GM12878 (cell line): ENCODE results near the gene MCCD1. TPM values are rescaled to one million over a fixed set of nuclear protein-coding genes. Genes with fewer than 3 reads are reported as not detected.
"Not testable (repeated sequence)": the region's sequence is repeated elsewhere in the genome, so short reads cannot be mapped to it uniquely, and the experiment has no call there.

ENCODE experiments used
- ATAC-seq: fragments of 200-7000 bp; cut with Tn5 transposase; 3 replicates; pipeline ENCODE4 v1.9.1; 2020; ENCODE audit warnings: mild to moderate bottlenecking, moderate library complexity
- BruUV-seq: library from RNA; stranded (reverse); fragments of 400-500 nt; replicated peaks from 2 replicates; lab custom pipeline; 2021; lab: Mats Ljungman, UMichigan
- CTCF ChIA-PET: fragments of 300-600 bp; sonication (Branson Sonifier 250); formaldehyde crosslinking; extraction: SDS; loops from one replicate; lab custom pipeline; 2021; ENCODE audit warnings: inconsistent platforms; lab: Yijun Ruan, JAX
- POLR2A ChIA-PET: fragments of 350-600 bp; formaldehyde crosslinking; extraction: SDS; loops from one replicate; lab custom pipeline; 2021; ENCODE audit warnings: inconsistent platforms; lab: Charles Lee
- RAD21 ChIA-PET: fragments of 300-600 bp; sonication (Branson Sonifier 250); formaldehyde crosslinking; loops from one replicate; lab custom pipeline; 2023; ENCODE audit warnings: antibody characterized with exemption; ENCODE audit not compliant: unreplicated experiment; lab: Charles Lee
- SMC1A ChIA-PET: fragments of 300-600 bp; sonication (Branson Sonifier 250); formaldehyde crosslinking; loops from one replicate; lab custom pipeline; 2023; ENCODE audit not compliant: unreplicated experiment, uncharacterized antibody; lab: Charles Lee
- DNase-seq: peaks from one replicate; pipeline ENCODE4 v3.0.0-alpha.2; 2011; ENCODE audit warnings: low read depth, low spot score
- FAIRE-seq: peaks from 3 replicates; lab custom pipeline; 2011; peaks lifted over from hg19 to GRCh38; lab: Jason Lieb, UNC
- H2AFZ ChIP-seq: 2 replicates; pipeline ENCODE4 v1.6.0; 2011; ENCODE audit warnings: low read depth, low read length, control low read depth; ENCODE audit not compliant: control insufficient read depth
- H3K27ac ChIP-seq: 2 replicates; pipeline ENCODE4 v1.5.1; 2011; ENCODE audit warnings: control low read depth; ENCODE audit not compliant: control insufficient read depth, insufficient read depth
- H3K27me3 ChIP-seq, 2 experiments: replicated peaks in 1 of 2; 2 replicates each; pipeline versions ENCODE4 v1.6.0 to v1.6.1; 2011; ENCODE audit warnings: low read length in 1 of 2; ENCODE audit not compliant: control insufficient read depth in 2 of 2, insufficient read depth in 2 of 2
- H3K36me3 ChIP-seq, 2 experiments: 2 replicates each; pipeline ENCODE4 v1.5.1; 2011; ENCODE audit warnings: low read length in 1 of 2; ENCODE audit not compliant: control insufficient read depth in 2 of 2, insufficient read depth in 2 of 2
- H3K4me1 ChIP-seq: 2 replicates; pipeline ENCODE4 v1.6.1; 2011; ENCODE audit warnings: mild to moderate bottlenecking, low read length, moderate library complexity, mixed read lengths; ENCODE audit not compliant: control insufficient read depth, insufficient read depth
- H3K4me2 ChIP-seq: 2 replicates; pipeline ENCODE4 v1.6.0; 2011; ENCODE audit warnings: control low read depth; ENCODE audit not compliant: control insufficient read depth, insufficient read depth
- H3K4me3 ChIP-seq: fragments of 200-600 bp; sonication (generic); 2 replicates; pipeline ENCODE4 v1.5.1; 2016
- H3K79me2 ChIP-seq: 2 replicates; pipeline ENCODE4 v1.6.0; 2011; ENCODE audit warnings: low read length; ENCODE audit not compliant: control insufficient read depth, insufficient read depth
- H3K9ac ChIP-seq: 2 replicates; pipeline ENCODE4 v1.8.0; 2011; ENCODE audit warnings: low read length, control low read depth, mixed read lengths; ENCODE audit not compliant: control insufficient read depth, insufficient read depth
- H3K9me3 ChIP-seq: replicated peaks from 3 replicates; pipeline ENCODE4 v1.5.1; 2011; ENCODE audit warnings: mild to moderate bottlenecking, low read length; ENCODE audit not compliant: control insufficient read depth, insufficient read depth
- H4K20me1 ChIP-seq: 2 replicates; pipeline ENCODE4 v1.6.0; 2011; ENCODE audit not compliant: control insufficient read depth, insufficient read depth
- CTCF ChIP-seq, 3 experiments: IDR thresholded peaks in 2 of 3; conservative IDR thresholded peaks in 1 of 3; 2 replicates each; pipeline ENCODE4 v1.5.1; 2011; ENCODE audit warnings: low read depth in 3 of 3, low read length in 3 of 3, mild to moderate bottlenecking in 3 of 3, control low read depth in 2 of 3, moderate library complexity in 2 of 3, inconsistent platforms in 1 of 3, mixed read lengths in 1 of 3; ENCODE audit not compliant: control insufficient read depth in 2 of 3, insufficient read depth in 1 of 3; ENCODE audit errors: extremely low read depth in 1 of 3
- MXI1 ChIP-seq: fragments of 150-350 bp; IDR thresholded peaks from 2 replicates; pipeline ENCODE4 v1.6.1; 2011; ENCODE audit warnings: low read depth, mild to moderate bottlenecking, inconsistent platforms, low read length, improper control_type of control experiment
- SIN3A ChIP-seq: IDR thresholded peaks from 2 replicates; pipeline ENCODE4 v1.6.1; 2012; ENCODE audit warnings: low read depth, low read length, improper control_type of control experiment
- WGBS: methylation state at CpG from one replicate; pipeline ENCODE4 v1.1.6; 2016; ENCODE audit warnings: low lambda C conversion rate; ENCODE audit not compliant: insufficient replicate concordance, insufficient coverage; ENCODE audit errors: missing lambda C conversion rate; 5-methylcytosine and 5-hydroxymethylcytosine counted together
- in situ Hi-C: fragments of 300-500 bp; cut with MboI; formaldehyde crosslinking; loops from 9 replicates; pipeline ENCODE4 v1.14.3; 2018; ENCODE audit warnings: mixed read lengths
- intact Hi-C: fragments of 100-400 bp; cut with micrococcal nuclease; formaldehyde crosslinking; loops from one replicate; pipeline ENCODE4 v1.14.2; 2022; ENCODE audit not compliant: unreplicated experiment
- polyA plus RNA-seq, 11 experiments: library from polyadenylated mRNA; depleted of rRNA in 4 of 11; unstranded in 6 of 11; stranded (reverse) in 5 of 11; fragments of >200 nt; fragmentation: Nextera tagmentation in 4 of 11; fragmentation: Illumina TruSeq in 1 of 11; extraction: Ambion mirVana in 4 of 11; extraction: Trizol in 1 of 11; gene quantifications; 1 replicate in 1 of 11; 2 replicates in 10 of 11; pipeline versions ENCODE4 v1.2.1 to v1.2.3, GENCODE V29; 2011 to 2016; ENCODE audit warnings: inconsistent platforms in 2 of 11, missing spikeins in 2 of 11, low read depth in 1 of 11
- total RNA-seq, 4 experiments: library from RNA; depleted of rRNA in 3 of 4; stranded (reverse); fragments of >200 nt in 3 of 4; fragmentation: Illumina TruSeq in 1 of 4; extraction: Trizol in 1 of 4; gene quantifications; 2 replicates each; pipeline versions ENCODE4 v1.2.1 to v1.2.3, GENCODE V29; 2013 to 2021
- TF ChIP-seq, protein P1 (sequence below): fragments of 450-650 bp; conservative IDR thresholded peaks from 2 replicates; pipeline ENCODE4 v1.6.1; 2017; ENCODE audit warnings: mild to moderate bottlenecking, moderate library complexity

The MCCD1 gene
- total and polyA plus RNA-seq, 10 of the 15 experiments (the other 5 are each of a cell fraction or from before 2014, with no cell fraction given), result not detected

DNA sequence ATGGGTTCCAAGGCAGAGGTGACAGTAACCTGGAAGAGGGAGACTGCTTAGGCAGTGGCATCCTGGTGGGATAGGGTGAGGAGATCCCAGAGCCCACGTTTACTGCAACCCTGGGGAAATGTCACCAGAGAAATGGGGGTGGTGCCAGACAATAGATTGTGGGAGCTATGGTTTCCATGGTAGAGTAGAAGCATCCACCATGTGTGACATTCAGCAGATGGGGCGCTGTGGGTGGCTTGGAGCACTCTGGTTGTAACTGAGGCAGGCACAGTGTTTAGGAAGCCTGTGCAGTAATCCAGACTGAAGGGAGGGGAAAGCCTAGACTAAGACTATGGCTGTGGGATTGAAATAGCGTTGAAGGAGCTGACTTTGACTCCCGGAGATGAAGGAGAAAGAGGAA, 31.9 kb upstream of the MCCD1 start:
- ATAC-seq, result peak; percentile 32
- CTCF ChIA-PET, result interaction anchor here (1.0 to 7.0 kb wide), 7 partner anchors 44 to 101 kb away, joined by 3 to 100 read pairs (median 4); partner anchors contain the start of gene DDX39B
- WGBS, result 0% methylated on average over 4 of the region's 4 CpGs
- H3K4me1 ChIP-seq, H3K9me3 ChIP-seq, FAIRE-seq, in situ Hi-C loops, H3K36me3 ChIP-seq, DNase-seq, H2AFZ ChIP-seq, BruUV-seq, H3K27me3 ChIP-seq, H4K20me1 ChIP-seq: not testable (repeated sequence)
- 0 out of 6 replicates have a peak, but pooled peaks of 1 of the 3 experiments have one; percentile 11 for TF ChIP-seq CTCF (IDR thresholded peaks at IDR 0.05 in 2 of 3, conservative IDR thresholded peaks at IDR 0.05 in 1 of 3; ENCODE audit: control insufficient read depth in 2 of 3, extremely low read depth in 1 of 3, insufficient read depth in 1 of 3, low read depth in 3 of 3, low read length in 3 of 3)
- TF ChIP-seq MXI1, result peak; percentile 22; the same call in 1 of the 2 replicates
- TF ChIP-seq, protein P1, sequence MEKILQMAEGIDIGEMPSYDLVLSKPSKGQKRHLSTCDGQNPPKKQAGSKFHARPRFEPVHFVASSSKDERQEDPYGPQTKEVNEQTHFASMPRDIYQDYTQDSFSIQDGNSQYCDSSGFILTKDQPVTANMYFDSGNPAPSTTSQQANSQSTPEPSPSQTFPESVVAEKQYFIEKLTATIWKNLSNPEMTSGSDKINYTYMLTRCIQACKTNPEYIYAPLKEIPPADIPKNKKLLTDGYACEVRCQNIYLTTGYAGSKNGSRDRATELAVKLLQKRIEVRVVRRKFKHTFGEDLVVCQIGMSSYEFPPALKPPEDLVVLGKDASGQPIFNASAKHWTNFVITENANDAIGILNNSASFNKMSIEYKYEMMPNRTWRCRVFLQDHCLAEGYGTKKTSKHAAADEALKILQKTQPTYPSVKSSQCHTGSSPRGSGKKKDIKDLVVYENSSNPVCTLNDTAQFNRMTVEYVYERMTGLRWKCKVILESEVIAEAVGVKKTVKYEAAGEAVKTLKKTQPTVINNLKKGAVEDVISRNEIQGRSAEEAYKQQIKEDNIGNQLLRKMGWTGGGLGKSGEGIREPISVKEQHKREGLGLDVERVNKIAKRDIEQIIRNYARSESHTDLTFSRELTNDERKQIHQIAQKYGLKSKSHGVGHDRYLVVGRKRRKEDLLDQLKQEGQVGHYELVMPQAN, result 0 out of 2 replicates have a peak, but pooled peaks have one; percentile 36
- TF ChIP-seq SIN3A, result peak; percentile 60; the same call in 1 of the 2 replicates
- Histone ChIP-seq H3K9ac (peak overlapping the region; percentile 55; the same call in 1 of the 2 replicates), H3K27ac (peak overlapping the region; percentile 30; the same call in 1 of the 2 replicates), H3K79me2 (peaks cover 83% of the 10 kb centered on the region), H3K4me3 (peak overlapping the region; percentile 76), H3K4me2 (peak overlapping the region; percentile 72)
- intact Hi-C loops, result loop anchor here (2.0 to 5.0 kb wide), 2 partner anchors 120 to 156 kb away; partner anchors contain the start of genes AIF1 and BAG6
- POLR2A ChIA-PET, result interaction anchor here (0.6 to 4.8 kb wide), 12 partner anchors 33 to 952 kb away, joined by 3 to 56 read pairs (median 4); partner anchors contain the start of genes ATP6V1G2, DDX39B, NCR3 and NFKBIL1
- RAD21 ChIA-PET, result interaction anchor here (0.6 to 6.4 kb wide), 5 partner anchors 44 to 242 kb away, joined by 3 to 72 read pairs (median 3); partner anchors contain the start of genes BAG6, DDX39B and NFKBIL1
- SMC1A ChIA-PET, result interaction anchor here (0.5 to 6.5 kb wide), 7 partner anchors 43 to 161 kb away, joined by 3 to 63 read pairs (median 6); partner anchors contain the start of gene DDX39B
